Measurements from ENCODE around the gene SEM1. TPM values are rescaled to one million over a fixed set of nuclear protein-coding genes. Genes with fewer than 3 reads are reported as not detected.
A peak's percentile ranks its signal among the peaks of the same experiment; 100 is the strongest.

SEM1 gene
- total RNA-seq, 2 donors from 2014 or later: 15.1 to 33.1 TPM

DNA sequence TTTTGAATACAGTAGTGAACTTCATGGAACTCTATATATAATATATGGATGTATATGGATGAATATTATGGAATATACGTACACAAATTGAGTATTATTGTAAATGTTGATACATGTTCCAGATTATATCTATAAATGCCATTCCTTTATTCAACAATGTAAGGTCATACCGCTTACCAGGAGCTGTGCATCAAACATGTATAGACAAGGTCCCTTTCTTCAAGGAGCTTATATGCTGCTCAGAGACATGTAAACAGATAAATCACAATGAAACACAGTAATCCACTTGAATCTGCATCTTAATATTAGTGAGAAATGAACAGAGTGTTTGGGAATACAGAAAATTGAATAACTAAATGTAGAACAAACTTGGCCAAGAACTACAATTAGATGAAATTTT lies 898 bp upstream of the SEM1 start:
- Histone ChIP-seq H3K4me1 (peaks cover 0 to 24% of the 10 kb centered on the region in 2 donors), H3K36me3 (no peaks in the 10 kb centered on the region), H3K27me3 (no peaks in the 10 kb centered on the region), H3K27ac (no peak overlapping the region), H3K9me3 (no peaks in the 10 kb centered on the region), H3K4me3 (no peak overlapping the region)
- TF ChIP-seq, protein P1, sequence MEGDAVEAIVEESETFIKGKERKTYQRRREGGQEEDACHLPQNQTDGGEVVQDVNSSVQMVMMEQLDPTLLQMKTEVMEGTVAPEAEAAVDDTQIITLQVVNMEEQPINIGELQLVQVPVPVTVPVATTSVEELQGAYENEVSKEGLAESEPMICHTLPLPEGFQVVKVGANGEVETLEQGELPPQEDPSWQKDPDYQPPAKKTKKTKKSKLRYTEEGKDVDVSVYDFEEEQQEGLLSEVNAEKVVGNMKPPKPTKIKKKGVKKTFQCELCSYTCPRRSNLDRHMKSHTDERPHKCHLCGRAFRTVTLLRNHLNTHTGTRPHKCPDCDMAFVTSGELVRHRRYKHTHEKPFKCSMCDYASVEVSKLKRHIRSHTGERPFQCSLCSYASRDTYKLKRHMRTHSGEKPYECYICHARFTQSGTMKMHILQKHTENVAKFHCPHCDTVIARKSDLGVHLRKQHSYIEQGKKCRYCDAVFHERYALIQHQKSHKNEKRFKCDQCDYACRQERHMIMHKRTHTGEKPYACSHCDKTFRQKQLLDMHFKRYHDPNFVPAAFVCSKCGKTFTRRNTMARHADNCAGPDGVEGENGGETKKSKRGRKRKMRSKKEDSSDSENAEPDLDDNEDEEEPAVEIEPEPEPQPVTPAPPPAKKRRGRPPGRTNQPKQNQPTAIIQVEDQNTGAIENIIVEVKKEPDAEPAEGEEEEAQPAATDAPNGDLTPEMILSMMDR (IDR thresholded peaks at IDR 0.05): no peak
- DNase-seq (ENCODE audit: low spot score): no peak

DNA sequence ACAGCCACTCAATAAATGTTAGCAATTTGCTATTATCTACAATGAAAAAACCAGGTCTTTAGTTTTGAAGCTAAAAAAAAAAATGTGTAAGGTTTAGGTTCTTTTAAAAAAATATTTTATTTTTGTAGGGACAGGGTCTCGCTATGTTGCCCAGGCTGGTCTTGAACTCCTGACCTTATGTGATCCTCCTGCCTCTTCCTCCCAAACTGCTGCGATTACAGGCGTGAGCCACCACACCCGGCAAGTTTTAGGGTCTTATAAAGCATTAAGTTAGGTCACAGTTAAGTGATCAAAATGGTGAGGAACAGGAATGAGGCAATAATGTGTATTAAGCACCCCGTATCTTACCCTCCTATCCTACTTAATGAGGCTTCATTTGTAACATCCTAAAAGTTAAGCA lies 774 bp downstream of the SEM1 start:
- Histone ChIP-seq H3K4me1 (peaks cover 0 to 29% of the 10 kb centered on the region in 2 donors), H3K36me3 (no peaks in the 10 kb centered on the region), H3K4me3 (peak overlapping the region; percentile 67 to 81), H3K9me3 (no peaks in the 10 kb centered on the region), H3K27ac (peak overlapping the region; percentile 72 to 91), H3K27me3 (no peaks in the 10 kb centered on the region)
- TF ChIP-seq, protein P1 (IDR thresholded peaks at IDR 0.05): no peak
- no peak for DNase-seq (ENCODE audit: low spot score)

DNA sequence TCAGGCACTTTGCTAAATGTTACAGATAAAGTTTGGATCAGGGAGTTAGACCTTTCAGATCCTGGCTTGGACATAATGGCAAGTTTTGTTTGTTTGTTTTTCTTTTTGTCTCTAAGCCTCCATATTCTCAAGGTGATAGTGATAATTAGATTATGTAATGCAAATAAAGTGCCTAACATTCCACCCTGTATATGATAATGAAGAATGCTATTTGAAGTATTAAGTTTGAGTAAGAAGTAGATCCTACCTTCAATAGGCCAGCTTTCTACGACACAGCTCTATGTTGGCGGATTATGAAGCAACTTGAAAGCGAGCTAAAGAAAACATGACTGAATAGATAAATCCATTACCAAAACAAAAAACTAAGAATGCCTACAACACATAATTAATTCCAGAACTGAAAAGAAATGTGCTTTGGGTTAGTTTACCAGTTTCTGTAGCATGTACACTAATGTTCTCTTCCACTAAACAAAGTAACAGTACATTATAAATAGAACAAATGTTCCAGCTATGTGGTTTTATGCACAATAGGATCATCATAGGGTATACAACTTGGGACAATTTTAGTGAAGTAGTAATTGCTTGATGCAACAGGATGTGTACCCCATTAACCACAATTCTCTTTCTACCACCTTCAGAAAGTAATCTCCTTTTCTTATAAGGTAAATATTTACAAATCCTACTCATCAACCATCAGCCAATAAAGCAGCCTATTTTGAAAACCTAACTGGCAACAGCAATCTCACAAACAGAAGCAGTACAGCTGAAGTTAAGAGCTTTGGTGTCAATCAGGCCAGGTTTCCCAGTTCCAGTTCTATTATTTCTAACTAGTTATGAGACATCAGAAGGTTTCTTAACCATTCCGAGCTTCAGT lies 1.5 kb downstream of the SEM1 start:
- Histone ChIP-seq H3K9me3 (no peaks in the 10 kb centered on the region), H3K27ac (no peak overlapping the region), H3K27me3 (no peaks in the 10 kb centered on the region), H3K4me1 (peaks cover 0 to 29% of the 10 kb centered on the region in 2 donors), H3K4me3 (peak overlapping the region; percentile 67 to 81), H3K36me3 (no peaks in the 10 kb centered on the region)
- no peak for DNase-seq (ENCODE audit: low spot score)
- TF ChIP-seq, protein P1 (IDR thresholded peaks at IDR 0.05): no peak

DNA sequence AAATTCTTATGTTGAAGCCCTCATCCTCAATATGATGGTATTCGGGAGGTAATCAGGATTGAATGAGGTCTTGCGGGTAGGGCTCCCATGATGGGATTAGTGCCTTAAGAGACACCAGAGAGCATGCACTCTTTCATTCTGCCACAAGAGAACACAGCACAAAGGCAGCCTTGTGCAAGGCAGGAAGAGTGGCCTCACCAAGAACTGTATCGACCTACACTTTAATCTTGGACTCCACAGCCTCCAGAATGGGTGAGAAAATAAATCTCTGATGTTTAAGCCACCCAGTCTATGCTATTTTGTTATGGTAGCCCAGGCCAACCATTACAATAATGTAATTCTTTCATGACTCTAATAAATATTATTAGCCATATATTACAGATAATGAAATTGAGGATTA lies 8.4 kb downstream of the SEM1 start:
- H3K4me1 ChIP-seq: peaks cover 0 to 13% of the 10 kb centered on the region in 2 donors
- TF ChIP-seq, protein P1 (IDR thresholded peaks at IDR 0.05): no peak
- H3K36me3 ChIP-seq: no peaks in the 10 kb centered on the region

DNA sequence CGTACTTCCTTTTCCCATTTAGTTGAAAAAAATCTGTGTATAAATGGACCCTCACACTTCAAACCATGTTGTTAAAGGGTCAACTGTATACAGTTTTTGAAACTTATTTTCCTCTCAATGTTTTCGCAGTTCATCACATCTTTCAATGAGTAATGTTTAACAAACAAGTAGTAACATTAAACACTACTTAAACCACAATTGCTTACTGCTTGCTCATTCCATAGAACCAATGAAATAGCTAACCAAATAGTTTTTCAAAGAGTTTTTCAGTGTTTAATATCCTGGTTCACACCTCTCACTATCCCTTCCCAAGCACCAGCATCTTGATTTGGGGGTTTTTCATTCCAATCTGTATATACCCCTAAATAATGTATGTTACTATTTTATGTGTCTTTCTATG lies 9.1 kb downstream of the SEM1 start:
- no peak for DNase-seq (ENCODE audit: low spot score)
- H3K4me1 ChIP-seq: peaks cover 0 to 18% of the 10 kb centered on the region in 2 donors
- TF ChIP-seq, protein P1 (IDR thresholded peaks at IDR 0.05): no peak
- no peak overlapping the region for H3K27ac ChIP-seq
- H3K4me3 ChIP-seq: no peak overlapping the region
- no peaks in the 10 kb centered on the region for H3K36me3 ChIP-seq
- no peaks in the 10 kb centered on the region for H3K9me3 ChIP-seq
- H3K27me3 ChIP-seq: no peaks in the 10 kb centered on the region

More for the DNA sequence above, 8.4 kb downstream of the SEM1 start:
- no peaks in the 10 kb centered on the region for H3K9me3 ChIP-seq
- H3K27ac ChIP-seq: no peak overlapping the region
- H3K27me3 ChIP-seq: no peaks in the 10 kb centered on the region
- no peak overlapping the region for H3K4me3 ChIP-seq
- no peak for DNase-seq (ENCODE audit: low spot score)
